ENCODE results near the gene ANTXR1.

The ANTXR1 gene

GRCh38 chr2:69260666-69261065 lies 247.7 kb downstream of the ANTXR1 start:
- DNase-seq (ENCODE audit: low read depth): no peak
- TF ChIP-seq CTCF (conservative IDR thresholded peaks at IDR 0.05; ENCODE audit: low read depth, low read length): no peak
- no peak overlapping the region for H3K4me3 ChIP-seq (ENCODE audit: low read length)

GRCh38 chr2:69269330-69269729 lies 256.4 kb downstream of the ANTXR1 start:
- DNase-seq (ENCODE audit: low read depth): no peak
- TF ChIP-seq CTCF (conservative IDR thresholded peaks at IDR 0.05; ENCODE audit: low read depth, low read length): no peak
- no peak overlapping the region for H3K4me3 ChIP-seq (ENCODE audit: low read length)

GRCh38 chr2:69271831-69272257 lies 258.9 kb downstream of the ANTXR1 start:
- no peak overlapping the region for H3K4me3 ChIP-seq (ENCODE audit: low read length)
- TF ChIP-seq CTCF (conservative IDR thresholded peaks at IDR 0.05; ENCODE audit: low read depth, low read length): no peak
- DNase-seq (ENCODE audit: low read depth): no peak

GRCh38 chr2:69272803-69273471 lies 260.0 kb downstream of the ANTXR1 start:
- TF ChIP-seq CTCF (conservative IDR thresholded peaks at IDR 0.05; ENCODE audit: low read depth, low read length): no peak
- no peak for DNase-seq (ENCODE audit: low read depth)
- H3K4me3 ChIP-seq (ENCODE audit: low read length): no peak overlapping the region

GRCh38 chr2:69275490-69275889 lies 262.5 kb downstream of the ANTXR1 start:
- H3K4me3 ChIP-seq (ENCODE audit: low read length): no peak overlapping the region
- TF ChIP-seq CTCF (conservative IDR thresholded peaks at IDR 0.05; ENCODE audit: low read depth, low read length): no peak

GRCh38 chr2:69278366-69278765 lies 265.4 kb downstream of the ANTXR1 start:
- H3K4me3 ChIP-seq (ENCODE audit: low read length): no peak overlapping the region
- DNase-seq (ENCODE audit: low read depth): no peak
- TF ChIP-seq CTCF (conservative IDR thresholded peaks at IDR 0.05; ENCODE audit: low read depth, low read length): no peak

More at GRCh38 chr2:69275490-69275889, 262.5 kb downstream of the ANTXR1 start:
- no peak for DNase-seq (ENCODE audit: low read depth)

- DNase-seq (ENCODE audit: low read depth): no peak
- TF ChIP-seq CTCF (conservative IDR thresholded peaks at IDR 0.05; ENCODE audit: low read depth, low read length): no peak
- H3K4me3 ChIP-seq (ENCODE audit: low read length): no peak overlapping the region
These were observed 266.2 kb downstream of the ANTXR1 start for GRCh38 chr2:69279211-69279610.

Measured in retinal pigment epithelial cell (primary cell).